Fibroblast of the aortic adventitia (primary cell): ENCODE measurements around the gene TMEM239. TPM values are rescaled to one million over a fixed set of nuclear protein-coding genes. Genes with fewer than 3 reads are reported as not detected.

Experiments
- DNase-seq: peaks from one replicate; pipeline ENCODE4 v3.0.0-alpha.2; 2010; ENCODE audit warnings: low read depth
- H3K4me3 ChIP-seq: 2 replicates; pipeline ENCODE4 v1.5.1; 2011; ENCODE audit warnings: low read depth, mild to moderate bottlenecking, control low read depth, low read length, moderate library complexity
- CTCF ChIP-seq: IDR thresholded peaks from 2 replicates; pipeline ENCODE4 v1.5.1; 2011; ENCODE audit warnings: mild to moderate bottlenecking, low read length, control low read depth, inconsistent platforms; ENCODE audit not compliant: insufficient read depth
- total RNA-seq: library from RNA; depleted of rRNA; stranded (reverse); fragments of >200 nt; gene quantifications from 2 replicates; pipeline ENCODE4 v1.2.3, GENCODE V29; 2012; ENCODE audit warnings: low replicate concordance

TMEM239 gene
- total RNA-seq, 1 donor: 0.09 TPM

GRCh38 chr20:2834401-2835110 is 18.4 kb downstream of the TMEM239 start:
- no peak for DNase-seq
- no peak overlapping the region for H3K4me3 ChIP-seq
- no peak for TF ChIP-seq CTCF

DNA sequence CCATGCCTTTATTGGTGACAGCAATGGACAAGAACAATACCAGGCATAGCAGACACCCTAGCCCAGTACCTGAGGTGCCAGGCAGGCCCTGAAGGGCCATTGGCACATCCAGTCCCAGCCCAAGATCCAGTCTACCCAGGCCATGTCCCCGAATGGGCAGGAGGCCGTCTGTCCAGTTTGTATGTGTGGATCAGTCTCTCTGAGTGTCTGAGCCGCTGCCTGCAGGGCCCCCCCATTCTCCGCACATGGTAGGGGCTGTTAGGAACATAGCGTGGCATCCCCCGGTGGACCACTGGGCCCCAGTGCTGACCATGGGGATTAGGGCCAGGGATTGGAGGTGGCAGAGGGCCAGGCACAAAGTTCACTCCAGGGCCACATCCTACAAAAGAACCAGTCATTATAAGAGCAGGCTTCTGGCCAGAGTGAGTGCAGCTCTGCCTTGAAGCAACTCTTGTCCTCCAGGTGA is 19.2 kb downstream of the TMEM239 start:
- no peak for TF ChIP-seq CTCF
- no peak for DNase-seq
- no peak overlapping the region for H3K4me3 ChIP-seq

DNA sequence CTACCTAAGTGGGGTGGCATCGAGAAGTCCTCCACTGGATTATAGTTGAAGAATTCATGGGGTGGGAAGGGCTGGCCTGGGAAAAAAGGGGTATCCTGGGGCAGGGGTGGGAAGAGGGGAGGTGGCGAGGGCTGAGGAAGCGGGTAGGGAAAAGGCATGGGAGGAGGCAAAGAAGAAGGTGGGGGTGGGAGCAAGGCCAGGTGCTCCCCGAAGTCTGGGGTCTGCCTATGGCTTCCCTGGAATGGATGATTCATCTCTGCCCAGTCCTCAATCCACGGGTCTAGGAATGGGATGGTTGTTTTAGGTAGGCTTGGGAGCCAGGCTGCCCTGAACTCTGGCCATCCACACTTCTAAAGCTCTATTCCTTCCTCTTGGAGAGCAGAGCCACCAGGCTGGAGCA is 19.9 kb downstream of the TMEM239 start:
- TF ChIP-seq CTCF: no peak
- no peak overlapping the region for H3K4me3 ChIP-seq
- DNase-seq: no peak

- no peak overlapping the region for H3K4me3 ChIP-seq
- TF ChIP-seq CTCF: no peak
- DNase-seq: no peak
These were observed 21.2 kb downstream of the TMEM239 start for GRCh38 chr20:2837221-2837960.

DNA sequence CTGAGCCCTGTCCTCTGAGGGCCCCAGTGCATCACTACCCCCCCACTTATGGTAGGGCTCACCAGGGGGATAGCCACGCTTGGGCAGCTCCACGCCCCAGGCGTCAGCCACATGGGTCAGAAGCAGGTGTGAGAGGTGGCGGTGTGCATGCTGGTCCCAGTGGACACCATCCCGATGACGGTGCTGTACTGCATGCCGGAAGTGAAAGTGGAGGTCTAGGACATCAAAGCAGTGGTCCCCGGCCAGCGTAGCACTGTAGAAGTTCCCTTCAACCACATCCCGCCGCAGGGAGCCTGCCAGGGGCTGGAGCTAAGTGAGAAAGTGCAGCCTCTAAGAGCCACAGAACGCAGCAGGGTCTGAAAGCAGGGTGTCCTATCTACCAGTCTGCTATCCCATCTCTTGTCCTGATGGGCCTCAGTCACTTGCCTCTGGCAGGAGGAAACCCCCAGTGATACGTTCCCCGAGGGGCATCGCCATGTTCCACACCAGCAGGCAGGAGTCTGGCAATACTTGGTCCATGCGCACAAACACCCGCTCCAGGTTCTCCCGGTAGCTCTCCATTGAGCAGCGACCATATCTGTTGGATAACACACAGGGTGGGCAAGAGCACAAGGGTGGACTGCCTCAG is 22.1 kb downstream of the TMEM239 start:
- no peak overlapping the region for H3K4me3 ChIP-seq
- no peak for DNase-seq
- TF ChIP-seq CTCF: no peak

DNA sequence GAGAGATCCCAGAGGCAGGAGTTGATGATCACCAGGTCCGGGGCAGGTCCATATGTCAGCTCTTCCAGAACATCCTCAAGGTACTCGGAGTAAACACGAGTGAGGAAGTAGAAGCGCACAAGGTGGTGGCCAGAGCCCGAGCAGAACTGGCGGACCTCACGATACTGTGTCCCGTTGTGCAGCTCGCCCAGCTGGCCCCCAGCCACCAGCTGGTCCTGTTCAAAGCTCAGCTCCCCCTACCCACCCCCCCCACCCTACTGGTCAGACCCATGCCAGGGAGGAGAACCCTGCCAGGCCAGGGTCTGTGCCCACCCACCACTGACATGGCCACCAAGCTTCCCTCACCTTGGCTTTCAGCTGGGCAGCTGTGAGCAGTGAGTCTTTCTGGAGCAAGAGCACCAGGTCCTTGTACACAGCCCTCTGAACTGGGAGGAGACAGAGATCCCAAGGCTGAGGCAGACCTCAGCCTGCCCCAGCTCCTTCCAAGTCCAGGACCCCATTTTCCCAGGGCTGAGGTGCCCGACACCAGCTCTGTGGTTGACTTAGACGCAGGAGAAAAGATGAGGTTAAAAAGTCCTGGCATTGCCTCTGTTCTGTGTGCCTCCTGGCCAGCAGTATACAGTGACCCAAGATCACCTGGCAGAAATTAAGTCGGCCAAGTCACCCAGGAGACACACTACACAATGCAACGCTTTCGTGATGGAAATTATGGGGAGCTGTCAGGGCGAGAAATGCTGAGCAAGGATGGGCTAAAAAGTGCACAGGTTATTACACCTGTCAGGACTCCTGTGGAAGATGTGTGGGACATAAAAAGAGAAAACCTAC is 22.9 kb downstream of the TMEM239 start:
- no peak overlapping the region for H3K4me3 ChIP-seq
- TF ChIP-seq CTCF: no peak
- DNase-seq: no peak
